ENCODE data around the gene RTTN. TPM values are rescaled to one million over a fixed set of nuclear protein-coding genes. Genes with fewer than 3 reads are reported as not detected.

The RTTN gene
- total and polyA plus RNA-seq, 2 of the 4 experiments (the other 2 are of a cell fraction), result 5.8 to 19.9 TPM

- Histone ChIP-seq H3K23ac (ENCODE audit: low read depth, low read length) (no peak overlapping the region), H3K9me3 (ENCODE audit: control insufficient read depth, insufficient read depth, low read length) (no peaks in the 10 kb centered on the region), H3K14ac (replicated peaks; ENCODE audit: low read depth, low read length) (no peak overlapping the region), H3K4ac (ENCODE audit: low read depth, low read length) (no peak overlapping the region), H3K4me1 (ENCODE audit: control insufficient read depth, insufficient read depth, low read length) (no peaks in the 10 kb centered on the region), H3K56ac (ENCODE audit: extremely low read depth, insufficient read depth, low read length) (no peak overlapping the region), H3K4me2 (ENCODE audit: low read depth, low read length) (no peak overlapping the region), H4K20me1 (ENCODE audit: insufficient read depth, low read length) (no peaks in the 10 kb centered on the region), H3K18ac (ENCODE audit: low read depth, low read length) (no peak overlapping the region), H2AK9ac (replicated peaks; ENCODE audit: low read depth, low read length, poor library complexity) (no peak overlapping the region), H2BK20ac (ENCODE audit: low read depth, low read length) (no peak overlapping the region), H3K4me3 (ENCODE audit: insufficient read depth, low read depth, low read length) (no peak overlapping the region), H2AFZ (replicated peaks; ENCODE audit: low read length, poor library complexity) (no peak overlapping the region), H2BK120ac (ENCODE audit: low read depth, low read length) (no peak overlapping the region), H3K27me3 (ENCODE audit: control insufficient read depth, insufficient read depth, low read length) (no peaks in the 10 kb centered on the region), H4K91ac (ENCODE audit: insufficient read depth, low read depth, low read length) (no peak overlapping the region), H2BK5ac (ENCODE audit: low read depth, low read length, poor library complexity, severe bottlenecking) (no peak overlapping the region), H2AK5ac (ENCODE audit: low read depth, low read length) (no peak overlapping the region), H3K9ac (ENCODE audit: low read depth, low read length) (no peak overlapping the region), H4K5ac (ENCODE audit: low read depth, low read length) (no peak overlapping the region), H3K9me1 (ENCODE audit: insufficient read depth, low read length) (peaks cover 12% of the 10 kb centered on the region; the same call in 1 of the 2 replicates), H3K79me1 (ENCODE audit: low read depth in 1 of 2, low read length in 2 of 2) (no peaks in the 10 kb centered on the region), H3K27ac (ENCODE audit: insufficient read depth, low read length) (no peak overlapping the region), H3K36me3 (ENCODE audit: control insufficient read depth, insufficient read depth, low read length) (no peaks in the 10 kb centered on the region), H2BK15ac (ENCODE audit: low read depth, low read length) (no peak overlapping the region), H4K8ac (ENCODE audit: low read depth in 2 of 2, low read length in 2 of 2) (no peak overlapping the region)
- no peak for ATAC-seq (ENCODE audit: low read depth)
- no peak for DNase-seq
- in situ Hi-C loops (cut with MboI; ENCODE audit: low sequenced_read_pairs) (no loop called here), intact Hi-C loops (cut with micrococcal nuclease) (no loop called here), dilution Hi-C loops (cut with HindIII; ENCODE audit: low sequenced_read_pairs, unreplicated experiment) (no loop called here)
- ChIA-PET CTCF (no interaction called here), POLR2A (ENCODE audit: unreplicated experiment) (no interaction called here)
- no CpG with 5 or more reads among the region's 2 CpGs for WGBS, 2 experiments (ENCODE audit: extremely low coverage in 2 of 2, insufficient read length in 1 of 2)
- TF ChIP-seq CEBPB (IDR thresholded peaks at IDR 0.05; ENCODE audit: low read depth, low read length), result no peak
- TF ChIP-seq FOS (IDR thresholded peaks at IDR 0.05; ENCODE audit: low read depth, low read length), result no peak
- no peak for TF ChIP-seq POLR2A (IDR thresholded peaks at IDR 0.05; ENCODE audit: low read depth, low read length)
- no peak for TF ChIP-seq SMC3 (IDR thresholded peaks at IDR 0.05; ENCODE audit: low read depth, low read length)
- TF ChIP-seq, protein P1, sequence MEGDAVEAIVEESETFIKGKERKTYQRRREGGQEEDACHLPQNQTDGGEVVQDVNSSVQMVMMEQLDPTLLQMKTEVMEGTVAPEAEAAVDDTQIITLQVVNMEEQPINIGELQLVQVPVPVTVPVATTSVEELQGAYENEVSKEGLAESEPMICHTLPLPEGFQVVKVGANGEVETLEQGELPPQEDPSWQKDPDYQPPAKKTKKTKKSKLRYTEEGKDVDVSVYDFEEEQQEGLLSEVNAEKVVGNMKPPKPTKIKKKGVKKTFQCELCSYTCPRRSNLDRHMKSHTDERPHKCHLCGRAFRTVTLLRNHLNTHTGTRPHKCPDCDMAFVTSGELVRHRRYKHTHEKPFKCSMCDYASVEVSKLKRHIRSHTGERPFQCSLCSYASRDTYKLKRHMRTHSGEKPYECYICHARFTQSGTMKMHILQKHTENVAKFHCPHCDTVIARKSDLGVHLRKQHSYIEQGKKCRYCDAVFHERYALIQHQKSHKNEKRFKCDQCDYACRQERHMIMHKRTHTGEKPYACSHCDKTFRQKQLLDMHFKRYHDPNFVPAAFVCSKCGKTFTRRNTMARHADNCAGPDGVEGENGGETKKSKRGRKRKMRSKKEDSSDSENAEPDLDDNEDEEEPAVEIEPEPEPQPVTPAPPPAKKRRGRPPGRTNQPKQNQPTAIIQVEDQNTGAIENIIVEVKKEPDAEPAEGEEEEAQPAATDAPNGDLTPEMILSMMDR (conservative IDR thresholded peaks at IDR 0.05; ENCODE audit: low read depth, low read length), result no peak
- TF ChIP-seq, protein P2, sequence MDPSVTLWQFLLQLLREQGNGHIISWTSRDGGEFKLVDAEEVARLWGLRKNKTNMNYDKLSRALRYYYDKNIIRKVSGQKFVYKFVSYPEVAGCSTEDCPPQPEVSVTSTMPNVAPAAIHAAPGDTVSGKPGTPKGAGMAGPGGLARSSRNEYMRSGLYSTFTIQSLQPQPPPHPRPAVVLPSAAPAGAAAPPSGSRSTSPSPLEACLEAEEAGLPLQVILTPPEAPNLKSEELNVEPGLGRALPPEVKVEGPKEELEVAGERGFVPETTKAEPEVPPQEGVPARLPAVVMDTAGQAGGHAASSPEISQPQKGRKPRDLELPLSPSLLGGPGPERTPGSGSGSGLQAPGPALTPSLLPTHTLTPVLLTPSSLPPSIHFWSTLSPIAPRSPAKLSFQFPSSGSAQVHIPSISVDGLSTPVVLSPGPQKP (IDR thresholded peaks at IDR 0.05; ENCODE audit: borderline replicate concordance, low read depth, low read length), result no peak
- TF ChIP-seq CHD1 (IDR thresholded peaks at IDR 0.05; ENCODE audit: low read depth, low read length), result no peak
- TF ChIP-seq MXI1 (IDR thresholded peaks at IDR 0.05; ENCODE audit: borderline replicate concordance, low read depth, low read length), result no peak
- TF ChIP-seq USF2 (IDR thresholded peaks at IDR 0.05; ENCODE audit: low read depth, low read length), result no peak
- TF ChIP-seq MAFK (IDR thresholded peaks at IDR 0.05; ENCODE audit: low read depth, low read length), result no peak
- TF ChIP-seq RFX5 (IDR thresholded peaks at IDR 0.05; ENCODE audit: low read depth, low read length), result no peak
- no peak for TF ChIP-seq RCOR1 (IDR thresholded peaks at IDR 0.05; ENCODE audit: insufficient replicate concordance, low read length)
- TF ChIP-seq RAD21 (IDR thresholded peaks at IDR 0.05; ENCODE audit: low read length), result no peak
- no peak for TF ChIP-seq BHLHE40 (IDR thresholded peaks at IDR 0.05; ENCODE audit: low read depth, low read length)
- TF ChIP-seq NFE2L2 (IDR thresholded peaks at IDR 0.05; ENCODE audit: low read depth, low read length), result no peak
- TF ChIP-seq MAZ (IDR thresholded peaks at IDR 0.05; ENCODE audit: borderline replicate concordance, low read depth, low read length), result no peak
- BruUV-seq (replicated peaks), result no TSS peak
Measured at GRCh38 chr18:69996417-69996816, 209.1 kb downstream of the RTTN start.
